ENCODE data around the gene RAMP2. TPM values are rescaled to one million over a fixed set of nuclear protein-coding genes. Genes with fewer than 3 reads are reported as not detected.

Gene RAMP2
- total RNA-seq, 1 donor from 2014 or later: 14.3 TPM

DNA sequence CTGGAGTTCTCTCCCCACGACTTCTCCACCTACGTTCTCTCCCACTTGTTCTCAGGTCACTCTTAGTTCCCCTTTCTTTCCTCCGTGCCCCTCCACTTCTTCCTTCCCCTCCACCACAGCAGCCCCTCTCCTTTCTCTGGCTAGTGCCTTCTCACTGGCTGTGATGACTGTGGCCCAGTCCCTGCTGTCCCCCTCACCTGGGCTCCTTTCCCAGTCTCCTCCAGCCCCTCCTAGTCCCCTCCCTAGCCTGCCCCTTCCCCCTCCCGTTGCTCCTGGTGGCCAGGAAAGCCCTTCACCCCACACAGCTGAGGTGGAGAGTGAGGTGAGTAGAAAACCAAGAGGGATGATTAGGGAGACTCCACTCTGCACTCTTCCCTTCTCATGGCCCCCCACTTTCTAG lies 34.0 kb downstream of the RAMP2 start:
- no peak for DNase-seq

DNA sequence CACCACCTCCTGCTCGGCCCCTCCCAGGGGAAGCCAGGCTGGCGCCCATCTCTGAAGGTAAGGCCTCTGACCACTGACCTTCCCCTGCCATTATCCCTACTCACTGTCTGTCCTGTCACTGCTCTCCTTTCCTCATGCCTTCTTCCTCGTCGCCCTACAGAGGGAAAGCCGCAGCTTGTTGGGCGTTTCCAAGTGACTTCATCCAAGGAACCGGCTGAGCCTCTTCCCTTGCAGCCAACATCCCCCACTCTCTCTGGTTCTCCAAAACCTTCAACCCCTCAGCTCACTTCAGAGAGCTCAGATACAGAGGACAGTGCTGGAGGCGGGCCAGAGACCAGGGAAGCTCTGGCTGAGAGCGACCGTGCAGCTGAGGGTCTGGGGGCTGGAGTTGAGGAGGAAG lies 34.4 kb downstream of the RAMP2 start:
- DNase-seq: no peak

DNA sequence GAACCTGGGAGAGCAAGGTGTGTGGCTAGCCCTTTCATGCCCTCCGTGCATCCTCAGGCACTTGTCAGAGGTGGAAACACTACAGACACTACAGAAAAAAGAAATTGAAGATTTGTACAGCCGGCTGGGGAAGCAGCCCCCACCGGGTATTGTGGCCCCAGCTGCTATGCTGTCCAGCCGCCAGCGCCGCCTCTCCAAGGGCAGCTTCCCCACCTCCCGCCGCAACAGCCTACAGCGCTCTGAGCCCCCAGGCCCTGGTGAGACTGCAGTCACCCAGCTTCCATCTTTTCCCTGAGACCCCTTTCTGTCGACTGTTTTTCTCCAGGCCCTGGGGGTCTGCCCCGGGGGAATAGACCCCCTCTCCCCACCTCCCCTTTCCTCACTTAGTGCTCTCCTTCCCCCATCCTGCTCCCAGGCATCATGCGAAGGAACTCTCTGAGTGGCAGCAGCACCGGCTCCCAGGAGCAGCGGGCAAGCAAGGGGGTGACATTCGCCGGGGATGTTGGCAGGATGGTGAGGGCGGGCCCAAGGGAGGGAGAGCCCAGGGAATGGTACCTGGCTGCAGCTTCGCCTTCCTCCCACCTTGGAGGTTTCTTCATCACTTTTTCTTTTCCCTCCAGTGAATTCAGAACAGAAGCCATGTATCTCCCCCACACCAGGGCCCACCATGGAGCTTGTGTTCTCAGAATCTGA lies 35.2 kb downstream of the RAMP2 start:
- DNase-seq: no peak

DNA sequence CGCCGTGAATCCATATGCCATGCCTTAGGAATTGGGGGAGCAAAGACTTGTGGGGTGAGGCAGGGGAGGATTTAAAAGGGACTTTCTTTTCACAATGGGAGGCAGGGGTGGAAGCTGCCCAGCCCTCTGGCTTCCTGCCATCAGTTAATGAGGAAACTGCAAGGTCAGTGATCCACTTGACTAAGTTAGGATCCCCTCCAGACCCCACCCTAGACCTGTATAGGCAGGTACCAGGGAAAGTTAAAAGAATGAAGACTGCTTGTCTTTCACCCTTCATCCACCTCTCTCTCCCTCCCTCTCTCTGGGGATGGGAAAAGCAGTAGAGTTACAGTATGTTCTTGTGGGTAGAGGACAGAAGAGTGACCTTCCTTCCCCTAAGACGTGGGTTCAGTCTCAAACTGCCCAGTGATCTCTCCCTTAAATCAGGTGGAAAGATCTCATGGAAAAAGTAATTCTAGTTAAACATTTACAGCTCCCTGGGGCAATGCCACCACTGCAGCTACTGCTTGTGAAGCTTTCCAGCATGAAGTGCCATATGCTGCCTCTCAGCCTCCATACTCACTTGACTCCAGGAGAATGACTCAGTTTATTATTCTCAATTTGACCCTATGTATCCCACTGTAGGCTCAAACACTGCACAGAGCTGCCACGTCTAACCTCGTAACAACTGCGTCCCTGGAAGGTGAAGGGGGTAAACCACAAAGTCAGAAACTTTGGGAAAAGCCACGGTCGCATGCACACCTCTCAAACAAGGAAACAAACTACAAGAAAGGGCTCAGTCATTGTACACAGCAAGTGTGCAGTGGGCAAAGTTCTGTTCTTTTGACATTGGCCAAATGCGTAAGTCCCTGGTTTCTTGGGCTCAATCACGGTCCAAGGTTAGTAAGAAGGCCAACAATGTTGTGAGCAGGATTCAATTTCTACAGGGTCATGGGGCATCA lies 36.3 kb downstream of the RAMP2 start:
- DNase-seq: no peak

DNA sequence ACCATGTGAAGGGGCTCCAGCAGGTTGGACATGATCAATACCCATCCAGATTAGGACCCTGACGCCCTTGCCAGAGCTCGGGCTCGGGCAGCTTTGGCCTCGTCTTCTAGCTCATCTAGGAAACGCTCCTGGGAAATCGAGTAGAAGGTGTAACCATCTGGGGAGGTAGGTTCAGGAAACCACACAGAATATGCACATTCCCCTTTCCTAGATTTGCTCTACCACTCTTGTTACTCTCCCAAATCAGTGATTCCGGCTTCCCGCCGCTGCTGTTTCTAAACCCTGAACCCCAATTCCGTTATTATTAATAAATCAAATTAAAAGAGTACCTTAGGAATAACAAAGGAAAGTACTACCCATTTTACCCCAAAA lies 37.0 kb downstream of the RAMP2 start:
- DNase-seq: no peak

DNA sequence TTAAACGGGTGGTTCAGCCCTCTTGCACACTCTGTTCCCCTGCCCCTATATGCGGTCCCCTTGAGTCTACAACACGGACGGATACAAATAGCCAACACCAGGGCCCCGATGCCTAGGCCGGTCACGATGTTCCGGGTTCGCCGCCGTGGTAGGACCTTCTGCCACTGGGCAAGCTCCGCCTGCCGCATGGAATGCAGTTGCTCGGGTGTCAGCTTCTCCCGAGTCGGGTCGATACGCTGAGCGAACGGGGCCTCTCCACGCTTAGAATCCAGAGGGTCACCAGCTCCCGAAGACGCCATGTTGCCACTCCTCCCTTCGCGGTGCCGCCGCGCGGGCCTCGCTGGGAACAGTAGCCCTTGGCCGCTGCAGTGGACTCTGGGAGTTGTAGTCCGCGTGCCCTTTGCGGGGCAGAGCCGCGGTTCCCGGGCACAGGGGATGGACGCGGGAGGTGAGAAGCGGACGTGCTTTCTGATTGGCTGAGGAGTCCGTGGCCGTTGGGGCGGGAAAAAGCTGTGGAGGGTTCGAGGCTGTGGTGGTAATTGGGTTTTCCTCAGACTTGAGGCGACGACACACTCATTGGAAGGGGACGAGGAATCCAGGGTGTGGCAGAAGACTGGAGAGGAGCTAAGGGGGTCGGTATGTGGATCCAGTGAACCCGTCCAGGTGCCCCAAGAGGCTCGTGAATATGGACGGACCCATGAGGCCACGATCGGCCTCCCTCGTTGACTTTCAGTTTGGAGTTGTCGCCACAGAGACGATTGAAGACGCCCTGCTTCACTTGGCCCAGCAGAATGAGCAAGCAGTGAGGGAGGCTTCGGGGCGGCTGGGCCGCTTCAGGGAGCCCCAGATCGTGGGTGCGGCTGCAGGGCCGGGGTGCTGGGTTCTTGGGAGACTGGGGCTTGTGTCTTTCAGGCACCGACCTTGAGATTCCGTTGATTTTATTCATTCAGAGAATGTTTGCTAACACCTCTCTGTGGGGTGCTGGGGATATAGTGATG lies 37.7 kb downstream of the RAMP2 start, which contains the start of the genes CNTD1 and COA3:
CNTD1 (plus strand) TSS at position 479 of the 998 bp plus-strand sequence; CDS start at position 686, 207 bp downstream.
COA3 (minus strand) TSS at position 322 of the 998 bp plus-strand sequence; CDS start at position 299, 23 bp downstream.
- DNase-seq: peak; percentile 78

DNA sequence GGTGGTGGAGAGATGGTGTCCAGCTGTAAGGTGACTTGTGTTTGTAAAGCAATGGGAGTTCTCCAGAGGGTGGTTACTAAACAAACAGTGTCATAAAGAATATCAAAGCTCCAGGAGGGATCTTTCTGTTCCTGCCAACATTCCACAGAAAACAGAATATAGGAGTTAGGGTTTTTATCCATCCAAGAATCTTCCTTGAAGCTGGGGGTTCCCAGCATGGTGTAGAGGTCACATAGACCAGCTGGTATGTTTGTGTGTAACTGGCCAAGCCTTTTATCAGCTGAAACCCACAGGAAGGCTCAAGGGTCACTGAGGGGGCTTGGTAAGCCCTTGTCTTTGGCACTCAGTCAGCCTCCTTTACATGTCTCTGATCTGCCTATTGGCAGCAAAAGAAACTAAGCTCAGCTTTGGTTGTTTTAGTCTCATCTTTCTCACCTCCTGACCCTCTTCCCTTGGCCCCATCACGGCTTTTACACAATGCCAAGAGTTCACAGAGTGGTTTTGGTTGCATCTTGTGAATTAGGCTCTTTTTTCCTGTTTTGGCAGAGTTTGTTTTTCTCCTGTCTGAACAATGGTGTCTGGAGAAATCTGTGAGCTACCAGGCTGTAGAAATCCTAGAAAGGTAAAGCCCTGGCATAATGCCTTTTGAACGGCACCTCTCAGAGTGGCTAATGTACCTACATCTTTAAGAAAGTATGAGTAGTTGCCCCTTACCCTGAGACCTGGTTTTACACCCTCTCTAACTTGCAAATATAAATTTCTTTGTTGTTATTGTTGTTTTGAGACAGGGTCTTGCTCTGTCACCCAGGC lies 42.3 kb downstream of the RAMP2 start:
- DNase-seq: no peak

DNA sequence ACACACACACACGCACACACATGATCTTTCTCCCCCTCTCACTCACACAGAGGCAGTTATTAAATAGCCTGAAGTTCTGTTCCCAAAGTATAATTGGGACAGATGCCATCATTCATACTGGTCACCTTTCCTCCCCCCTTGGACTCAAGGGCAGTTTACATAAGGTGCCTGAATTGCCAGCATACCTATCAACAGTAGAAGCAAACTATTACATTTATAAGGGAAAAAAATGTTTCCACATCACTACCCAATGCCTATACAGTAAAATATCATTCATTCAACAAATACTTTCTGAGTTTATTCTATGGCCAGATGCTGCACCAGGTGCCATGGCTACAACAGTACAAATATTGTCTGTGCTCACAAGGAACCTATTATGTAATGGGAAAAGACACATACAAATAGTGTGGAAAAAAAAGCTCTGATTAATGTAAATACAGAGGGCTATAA lies 43.9 kb downstream of the RAMP2 start:
- DNase-seq: no peak

DNA sequence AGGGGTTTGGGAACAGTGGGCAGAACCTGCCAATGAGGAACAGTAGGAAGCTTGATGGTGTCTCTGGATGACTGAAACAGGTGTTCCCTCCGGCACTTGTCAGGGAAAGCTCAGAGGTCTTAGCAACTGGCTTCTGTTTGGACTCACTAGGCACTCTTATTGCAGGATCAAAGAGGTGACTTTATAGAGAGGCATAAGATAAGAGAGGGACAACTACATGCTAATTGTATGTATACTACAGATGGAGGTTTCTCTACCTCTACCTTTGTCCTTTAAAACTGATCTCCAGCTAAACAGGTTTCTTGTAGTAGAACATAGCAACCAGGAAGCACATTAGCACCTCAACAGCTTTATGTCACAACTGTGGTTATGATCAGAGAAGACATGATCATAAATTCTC lies 45.2 kb downstream of the RAMP2 start:
- DNase-seq: no peak

DNA sequence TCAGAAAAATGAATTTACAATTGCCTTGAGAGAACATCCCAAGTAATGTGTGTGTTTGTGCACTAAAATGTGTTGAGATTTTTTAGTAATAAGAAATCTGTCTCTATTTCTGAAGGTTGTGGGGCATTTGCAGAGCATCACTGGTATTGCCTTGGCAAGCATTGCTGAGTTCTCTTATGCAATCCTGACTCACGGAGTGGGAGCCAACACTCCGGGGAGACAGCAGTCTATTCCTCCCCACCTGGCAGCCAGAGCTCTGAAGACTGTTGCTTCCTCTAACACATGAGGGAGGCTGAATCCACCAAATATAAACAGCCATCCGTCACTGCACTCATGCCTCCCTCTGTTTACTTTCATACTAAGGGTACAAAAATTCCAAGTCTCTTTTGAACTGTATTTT lies 48.2 kb downstream of the RAMP2 start:
- DNase-seq: peak; percentile 36

Small RNA genes lying within 50 kb of the gene (small RNA-seq; reads per million reads assigned to genes)
- gene HMGN2P15: not detected

Other genes starting within 250 kb of the RAMP2 start
- 8.6 TPM for gene NAGLU, start 225.0 kb upstream of the RAMP2 start, total RNA-seq
- gene HSD17B1, start 208.3 kb upstream of the RAMP2 start, total RNA-seq: 0.62 TPM
- gene COASY, start 199.1 kb upstream of the RAMP2 start, total RNA-seq: 3.6 TPM
- gene MLX, start 194.1 kb upstream of the RAMP2 start, total RNA-seq: 25.1 TPM
- gene PSMC3IP, start 183.5 kb upstream of the RAMP2 start, total RNA-seq: 6.6 TPM
- gene RETREG3, start 151.9 kb upstream of the RAMP2 start, total RNA-seq: 54.9 TPM
- gene TUBG1, start 151.5 kb upstream of the RAMP2 start, total RNA-seq: 10.3 TPM
- 9.4 TPM for gene TUBG2, start 101.9 kb upstream of the RAMP2 start, total RNA-seq
- 2.8 TPM for gene PLEKHH3, start 84.2 kb upstream of the RAMP2 start, total RNA-seq
- gene CCR10, start 79.4 kb upstream of the RAMP2 start, total RNA-seq: 0.47 TPM
- gene CNTNAP1, start 78.7 kb upstream of the RAMP2 start, total RNA-seq: 7.5 TPM
- gene EZH1, start 16.2 kb upstream of the RAMP2 start, total RNA-seq: 23.2 TPM
- gene VPS25, start 12.2 kb downstream of the RAMP2 start, total RNA-seq: 24.5 TPM
- 0.31 TPM for gene WNK4, start 19.4 kb downstream of the RAMP2 start, total RNA-seq
- 61.8 TPM for gene COA3, start 37.5 kb downstream of the RAMP2 start, total RNA-seq
- gene CNTD1, start 37.6 kb downstream of the RAMP2 start, total RNA-seq: 0.47 TPM
- 57.7 TPM for gene BECN1, start 63.1 kb downstream of the RAMP2 start, total RNA-seq
- 39.8 TPM for gene PSME3, start 72.2 kb downstream of the RAMP2 start, total RNA-seq
- gene AOC2, start 83.4 kb downstream of the RAMP2 start, total RNA-seq: 0.78 TPM
- gene AOC3, start 90.0 kb downstream of the RAMP2 start, total RNA-seq: 0.16 TPM
- not detected for gene G6PC1, start 139.6 kb downstream of the RAMP2 start, total RNA-seq
- gene AARSD1, start 203.2 kb downstream of the RAMP2 start, total RNA-seq: 26.8 TPM
- 1.2 TPM for gene PTGES3L, start 218.9 kb downstream of the RAMP2 start, total RNA-seq
- gene RUNDC1, start 219.3 kb downstream of the RAMP2 start, total RNA-seq: 13.3 TPM
- 891 TPM for gene RPL27, start 237.2 kb downstream of the RAMP2 start, total RNA-seq
- gene IFI35, start 245.6 kb downstream of the RAMP2 start, total RNA-seq: 2.5 TPM